AG09319 (cell line): ENCODE measurements around the gene RELN.

Experiments used
- DNase-seq: peaks from one replicate; pipeline ENCODE4 v3.0.0-alpha.2; 2010; ENCODE audit warnings: low read depth; ENCODE audit errors: extremely low read depth
- CTCF ChIP-seq: IDR thresholded peaks from 2 replicates; pipeline ENCODE4 v1.5.1; 2011; ENCODE audit warnings: low read depth, mild to moderate bottlenecking, inconsistent platforms, low read length, moderate library complexity

RELN gene

GRCh38 chr7:103712991-103713778 lies 276.3 kb downstream of the RELN start:
- no peak for TF ChIP-seq CTCF
- no peak for DNase-seq

- no peak for DNase-seq
- TF ChIP-seq CTCF: no peak
Measured at GRCh38 chr7:103711413-103711812, 278.0 kb downstream of the RELN start.

DNA sequence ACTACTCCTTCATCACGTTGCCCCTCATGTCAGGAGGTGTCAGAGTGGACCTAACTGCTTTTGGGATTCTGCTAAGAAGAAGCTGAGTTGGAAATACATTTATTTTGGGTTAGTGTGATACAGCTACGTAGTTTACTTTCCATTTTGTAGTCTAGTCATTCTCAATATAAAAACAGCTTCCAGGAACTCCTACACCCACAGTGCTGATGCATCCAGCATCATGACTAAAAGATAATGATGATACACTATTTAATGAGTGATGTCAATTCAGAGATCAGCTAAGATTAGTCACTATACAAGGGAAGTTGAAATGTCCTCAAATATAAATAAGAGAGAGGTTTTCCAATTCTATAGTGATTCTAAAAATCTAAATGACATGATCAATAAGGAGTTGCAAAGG lies 279.2 kb downstream of the RELN start:
- no peak for DNase-seq
- no peak for TF ChIP-seq CTCF

GRCh38 chr7:103706805-103707204 lies 282.7 kb downstream of the RELN start:
- TF ChIP-seq CTCF: no peak
- no peak for DNase-seq

DNA sequence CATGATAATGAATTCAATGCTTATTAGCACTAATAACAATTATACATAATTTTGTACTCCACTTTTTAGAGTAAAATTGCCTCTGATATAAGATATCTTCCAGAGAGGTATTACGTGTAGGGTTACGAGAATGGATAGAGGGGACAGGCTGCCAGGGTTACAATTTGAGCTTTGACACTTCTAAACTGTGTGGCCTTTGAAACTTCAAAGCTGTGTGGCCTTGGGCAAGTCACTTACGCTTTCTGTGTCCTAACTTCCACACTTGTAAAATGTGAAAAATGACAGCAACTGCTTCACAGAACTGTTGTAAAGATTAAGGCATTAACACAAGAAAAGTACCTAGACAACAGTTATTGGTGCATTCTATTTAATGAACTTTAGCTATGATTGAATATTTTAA lies 283.9 kb downstream of the RELN start:
- no peak for DNase-seq
- TF ChIP-seq CTCF: no peak

GRCh38 chr7:103704701-103705100 lies 284.8 kb downstream of the RELN start:
- TF ChIP-seq CTCF: no peak
- no peak for DNase-seq

DNA sequence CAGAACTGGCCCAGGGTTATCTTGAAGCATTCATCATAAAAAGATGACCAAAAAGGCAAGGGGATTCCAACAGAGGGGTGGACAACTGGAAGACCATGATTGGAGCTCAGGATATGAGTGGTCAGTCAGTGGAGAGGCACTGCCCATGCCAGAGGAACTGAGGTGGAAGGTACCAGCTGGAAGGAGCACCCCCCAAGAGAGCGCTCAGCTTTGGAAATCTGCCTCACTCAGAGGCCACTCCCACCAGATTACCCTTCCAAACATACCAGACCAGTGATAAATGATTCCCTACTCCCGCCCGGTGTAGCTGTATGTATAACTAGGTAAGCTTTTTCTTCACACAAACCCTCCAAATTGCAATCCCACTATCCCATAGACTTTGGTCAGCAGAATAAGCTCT lies 286.5 kb downstream of the RELN start:
- no peak for DNase-seq
- no peak for TF ChIP-seq CTCF
